Right ventricle myocardium inferior (tissue), 1 donor: ENCODE measurements around the gene TADA2B. TPM values are rescaled to one million over a fixed set of nuclear protein-coding genes. Genes with fewer than 3 reads are reported as not detected.

Source experiments
- ATAC-seq: fragments of 200-7000 bp; cut with Tn5 transposase; one replicate; pipeline ENCODE4 v1.9.1; 2020; ENCODE audit warnings: mild to moderate bottlenecking, moderate library complexity
- DNase-seq: peaks from one replicate; pipeline ENCODE4 v3.0.0; 2021; ENCODE audit errors: missing footprints
- intact Hi-C: fragments of 100-400 bp; cut with DNase I; formaldehyde crosslinking; loops from one replicate; pipeline ENCODE4 v1.11.0; 2022
- total RNA-seq: library from RNA; stranded (reverse); fragmentation: NEBNext Ultra II Directional; extraction: Animal tissue kit (Norgen Biotek cat#: 25700); gene quantifications from one replicate; pipeline ENCODE4 v1.2.1, GENCODE V29; 2021
- donor health status: DM: no; HTN: yes; CAD: no; lungs with severe emphysema.

Gene TADA2B
- total RNA-seq, 1 donor from 2014 or later, result 33.3 TPM

GRCh38 chr4:7050481-7051143 is 7.4 kb downstream of the TADA2B start:
- DNase-seq (no peak), ATAC-seq (no peak)
- intact Hi-C loops, result no loop called here

- no peak for DNase-seq
- no peak for ATAC-seq
- intact Hi-C loops, result no loop called here
Measured at GRCh38 chr4:7051144-7051495, 7.9 kb downstream of the TADA2B start.

GRCh38 chr4:7051905-7052304 is 8.7 kb downstream of the TADA2B start:
- no peak for DNase-seq
- intact Hi-C loops, result no loop called here

GRCh38 chr4:7052313-7052712 is 9.1 kb downstream of the TADA2B start:
- DNase-seq, result no peak
- ATAC-seq, result no peak
- intact Hi-C loops, result no loop called here

More at GRCh38 chr4:7051905-7052304, 8.7 kb downstream of the TADA2B start:
- no peak for ATAC-seq

DNA sequence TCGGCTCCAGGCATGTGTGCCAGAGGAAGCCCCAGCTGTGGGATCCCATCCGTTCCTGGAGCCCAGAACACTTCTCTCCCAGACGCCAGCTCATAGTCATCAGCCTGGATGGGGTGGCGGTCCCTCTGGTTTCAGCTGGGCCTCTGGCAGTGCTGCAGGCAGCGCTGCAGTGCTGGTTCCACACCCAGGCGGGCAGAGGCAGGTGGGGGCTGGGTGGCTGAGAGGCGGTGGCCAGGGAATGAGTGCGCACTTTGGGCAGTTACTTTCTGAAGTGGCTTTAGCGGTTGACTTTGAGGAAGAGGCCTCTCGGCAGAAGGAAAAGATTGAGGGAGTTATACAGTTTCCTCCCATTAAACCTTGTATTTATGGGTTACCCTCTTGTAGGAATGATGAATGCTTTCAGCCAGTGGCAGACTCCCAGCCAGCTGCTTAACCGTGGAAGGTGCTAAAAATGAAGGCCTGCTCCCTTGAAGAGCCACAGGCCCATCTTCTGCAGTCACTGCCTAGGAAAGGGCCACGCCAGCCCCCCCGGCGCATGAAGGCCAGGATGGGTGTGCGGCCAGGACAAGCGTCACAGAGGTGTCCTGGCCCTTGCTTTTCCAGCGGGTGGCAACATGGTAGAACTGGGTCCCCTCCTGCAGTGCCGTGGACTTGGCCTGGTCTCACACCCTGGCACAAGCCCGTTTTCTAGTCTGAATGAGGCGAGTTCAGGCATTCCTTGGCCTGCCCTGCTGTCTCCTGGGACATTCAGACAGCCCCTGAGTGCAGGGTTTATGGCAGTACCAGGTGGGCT is 9.9 kb downstream of the TADA2B start:
- intact Hi-C loops, result no loop called here
- ATAC-seq (peak; percentile 47), DNase-seq (peak; percentile 89)

DNA sequence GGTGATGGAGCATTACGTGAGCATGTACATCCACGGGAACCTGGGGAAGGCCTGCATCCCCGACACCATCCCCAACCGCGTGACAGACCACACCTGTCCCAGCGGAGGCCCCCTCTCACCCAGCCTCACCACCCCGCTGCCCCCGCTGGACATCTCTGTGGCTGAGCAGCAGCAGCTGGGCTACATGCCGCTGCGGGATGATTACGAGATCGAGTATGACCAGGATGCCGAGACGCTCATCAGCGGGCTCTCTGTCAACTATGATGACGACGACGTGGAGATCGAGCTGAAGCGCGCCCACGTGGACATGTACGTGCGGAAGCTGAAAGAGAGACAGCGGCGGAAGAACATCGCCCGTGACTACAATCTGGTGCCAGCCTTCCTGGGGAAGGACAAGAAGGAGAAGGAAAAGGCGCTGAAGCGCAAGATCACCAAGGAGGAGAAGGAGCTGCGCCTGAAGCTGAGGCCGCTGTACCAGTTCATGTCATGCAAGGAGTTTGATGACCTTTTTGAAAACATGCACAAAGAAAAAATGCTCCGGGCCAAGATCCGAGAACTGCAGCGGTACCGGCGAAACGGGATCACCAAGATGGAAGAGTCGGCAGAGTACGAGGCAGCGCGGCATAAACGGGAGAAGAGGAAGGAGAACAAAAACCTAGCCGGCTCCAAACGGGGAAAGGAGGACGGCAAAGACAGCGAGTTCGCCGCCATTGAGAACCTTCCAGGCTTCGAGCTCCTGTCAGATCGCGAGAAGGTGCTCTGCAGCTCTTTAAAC is 11.1 kb downstream of the TADA2B start:
- ATAC-seq (no peak), DNase-seq (no peak)
- intact Hi-C loops, result no loop called here

GRCh38 chr4:7055111-7055989 is 12.2 kb downstream of the TADA2B start:
- DNase-seq (no peak), ATAC-seq (no peak)
- intact Hi-C loops, result no loop called here

GRCh38 chr4:7055990-7056325 is 12.8 kb downstream of the TADA2B start:
- no peak for DNase-seq
- intact Hi-C loops, result no loop called here
- ATAC-seq, result no peak

DNA sequence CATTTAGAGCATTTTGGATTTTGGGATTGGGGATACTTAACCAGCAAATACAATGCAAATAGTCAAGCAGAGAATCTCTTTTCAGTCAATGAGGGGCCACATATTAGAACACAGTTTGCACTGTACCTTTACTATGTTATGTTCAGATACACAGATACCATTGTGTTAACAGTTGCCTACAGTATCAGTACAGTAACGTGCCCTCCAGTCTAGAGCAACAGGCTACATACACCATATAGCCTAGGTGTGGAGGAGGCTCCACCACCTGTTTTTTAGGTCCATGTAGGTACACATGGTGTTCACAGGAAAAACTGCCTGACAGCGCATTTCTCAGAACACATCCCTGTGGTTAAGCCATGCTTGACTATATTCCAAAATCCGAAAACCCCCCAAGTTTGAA is 15.6 kb downstream of the TADA2B start:
- ATAC-seq (no peak), DNase-seq (no peak)
- intact Hi-C loops, result no loop called here

DNA sequence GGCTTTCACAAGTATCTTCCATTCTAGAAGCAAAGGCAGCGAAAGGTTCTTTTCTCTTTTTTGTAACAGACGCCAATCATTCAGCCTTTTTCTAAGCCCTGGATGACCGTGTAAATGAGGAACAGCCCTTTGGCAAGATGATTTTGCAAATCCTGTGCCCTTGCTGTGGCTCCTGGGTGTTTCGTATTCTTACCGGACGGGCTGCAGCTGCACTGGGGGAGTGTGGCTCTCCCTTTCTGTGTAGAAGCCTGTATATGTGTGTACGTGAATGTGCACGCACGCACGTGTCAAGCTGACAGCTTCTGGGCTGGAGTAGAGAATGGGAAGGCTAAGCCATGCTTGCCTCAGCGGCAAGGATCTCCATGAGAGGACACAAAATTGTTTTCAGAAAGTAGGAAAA is 16.5 kb downstream of the TADA2B start:
- DNase-seq, result no peak
- intact Hi-C loops, result loop anchor here (10.0 kb wide), 1 partner anchor 785 kb away; no protein-coding TSS in a partner anchor
- no peak for ATAC-seq

- no peak for DNase-seq
- no peak for ATAC-seq
- intact Hi-C loops, result loop anchor here (10.0 kb wide), 1 partner anchor 786 kb away; no protein-coding TSS in a partner anchor
Measured at GRCh38 chr4:7060346-7061150, 17.4 kb downstream of the TADA2B start.

- ATAC-seq (no peak), DNase-seq (no peak)
- intact Hi-C loops, result loop anchor here (10.0 kb wide), 1 partner anchor 787 kb away; no protein-coding TSS in a partner anchor
Measured at GRCh38 chr4:7061815-7062214, 18.6 kb downstream of the TADA2B start.

DNA sequence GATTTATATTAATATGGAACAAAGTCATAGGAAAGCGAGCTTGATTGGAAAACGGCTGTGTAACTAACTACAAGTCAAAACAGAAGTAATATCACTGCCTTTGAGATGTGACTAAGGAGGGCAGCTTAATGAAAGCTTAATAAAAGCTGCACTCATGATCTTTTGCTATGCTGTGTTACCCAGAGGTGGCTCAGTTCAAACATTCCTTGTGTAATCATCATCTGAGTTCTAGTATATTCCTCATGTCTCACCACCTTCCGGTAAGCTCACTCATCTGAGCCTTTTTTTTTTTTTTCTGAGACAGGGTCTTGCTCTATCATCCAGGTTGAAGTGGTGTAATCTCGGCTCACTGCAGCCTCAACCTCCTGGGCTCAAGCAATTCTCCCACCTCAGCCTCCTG is 19.6 kb downstream of the TADA2B start:
- intact Hi-C loops, result loop anchor here (10.0 kb wide), 1 partner anchor 788 kb away; no protein-coding TSS in a partner anchor
- no peak for ATAC-seq
- DNase-seq, result no peak

GRCh38 chr4:7063362-7063761 is 20.2 kb downstream of the TADA2B start:
- intact Hi-C loops, result loop anchor here (10.0 kb wide), 1 partner anchor 789 kb away; no protein-coding TSS in a partner anchor
- ATAC-seq (no peak), DNase-seq (no peak)

GRCh38 chr4:7066006-7066405 is 22.8 kb downstream of the TADA2B start:
- DNase-seq (no peak), ATAC-seq (no peak)
- intact Hi-C loops, result loop anchor here (10.0 kb wide), 1 partner anchor 791 kb away; no protein-coding TSS in a partner anchor

DNA sequence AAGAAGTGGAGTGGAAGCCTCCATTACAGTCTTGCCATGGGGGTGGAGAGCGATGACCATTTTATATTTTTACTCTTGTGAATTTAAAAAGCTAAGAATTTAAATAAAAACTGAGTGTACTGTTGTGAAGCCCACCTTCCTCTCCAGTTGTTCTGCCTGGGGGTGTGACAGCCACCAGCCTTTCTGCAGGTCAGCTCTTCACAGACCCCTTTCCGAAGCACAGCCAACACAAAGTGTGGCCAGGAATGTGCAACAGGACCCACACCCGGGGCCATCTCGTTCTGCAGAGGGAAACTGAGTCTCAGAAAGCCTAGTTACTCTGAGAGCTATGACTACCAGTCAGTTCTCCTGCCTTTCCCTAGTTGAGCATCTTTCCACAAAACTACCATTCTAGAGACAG is 23.3 kb downstream of the TADA2B start:
- ATAC-seq (no peak), DNase-seq (no peak)
- intact Hi-C loops, result loop anchor here (10.0 kb wide), 1 partner anchor 792 kb away; no protein-coding TSS in a partner anchor

DNA sequence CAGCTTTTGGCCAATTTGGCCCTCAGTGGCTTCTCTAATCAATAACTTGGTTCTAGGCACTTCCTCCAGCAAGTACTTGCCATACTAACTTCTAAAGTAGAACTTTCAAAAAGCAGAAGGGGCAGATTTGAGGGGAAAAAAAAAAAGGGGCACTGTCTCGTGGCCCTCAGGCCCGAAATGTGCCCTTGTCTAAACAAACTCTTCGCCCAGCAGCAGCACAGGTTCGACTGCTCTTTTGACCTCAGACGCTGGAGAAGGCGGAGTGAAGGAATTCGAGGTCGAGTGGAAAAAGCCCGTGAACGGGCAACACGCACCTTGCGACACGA is 23.9 kb downstream of the TADA2B start:
- intact Hi-C loops, result loop anchor here (10.0 kb wide), 1 partner anchor 792 kb away; no protein-coding TSS in a partner anchor
- no peak for DNase-seq

More for the DNA sequence above, 23.9 kb downstream of the TADA2B start:
- no peak for ATAC-seq
